Measurements from ENCODE around the gene ZYG11B.
"Not testable (repeated sequence)": the region's sequence is repeated elsewhere in the genome, so short reads cannot be mapped to it uniquely, and the experiment has no call there.

DNA sequence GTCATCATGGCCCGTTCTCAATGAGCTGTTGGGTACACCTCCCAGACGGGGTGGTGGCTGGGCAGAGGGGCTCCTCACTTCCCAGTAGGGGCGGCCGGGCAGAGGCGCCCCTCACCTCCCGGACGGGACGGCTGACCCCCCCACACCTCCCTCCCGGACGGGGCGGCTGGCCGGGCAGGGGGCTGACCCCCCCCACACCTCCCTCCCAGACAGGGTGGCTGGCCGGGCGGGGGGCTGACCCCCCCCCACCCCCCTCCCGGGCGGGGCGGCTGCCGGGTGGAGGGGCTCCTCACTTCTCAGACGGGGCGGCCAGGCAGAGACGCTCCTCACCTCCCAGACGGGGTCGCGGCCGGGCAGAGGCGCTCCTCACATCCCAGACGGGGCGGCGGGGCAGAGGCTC, 143.5 kb downstream of the ZYG11B start:
- TF ChIP-seq, protein P1, sequence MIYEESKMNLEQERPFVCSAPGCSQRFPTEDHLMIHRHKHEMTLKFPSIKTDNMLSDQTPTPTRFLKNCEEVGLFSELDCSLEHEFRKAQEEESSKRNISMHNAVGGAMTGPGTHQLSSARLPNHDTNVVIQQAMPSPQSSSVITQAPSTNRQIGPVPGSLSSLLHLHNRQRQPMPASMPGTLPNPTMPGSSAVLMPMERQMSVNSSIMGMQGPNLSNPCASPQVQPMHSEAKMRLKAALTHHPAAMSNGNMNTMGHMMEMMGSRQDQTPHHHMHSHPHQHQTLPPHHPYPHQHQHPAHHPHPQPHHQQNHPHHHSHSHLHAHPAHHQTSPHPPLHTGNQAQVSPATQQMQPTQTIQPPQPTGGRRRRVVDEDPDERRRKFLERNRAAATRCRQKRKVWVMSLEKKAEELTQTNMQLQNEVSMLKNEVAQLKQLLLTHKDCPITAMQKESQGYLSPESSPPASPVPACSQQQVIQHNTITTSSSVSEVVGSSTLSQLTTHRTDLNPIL (CRISPR knock-in tag; IDR thresholded peaks at IDR 0.05; ENCODE audit: low read depth), result not testable (repeated sequence)
- TF ChIP-seq ISL1 (CRISPR knock-in tag; IDR thresholded peaks at IDR 0.05); OSR1 (CRISPR knock-in tag; IDR thresholded peaks at IDR 0.05); ARNTL (CRISPR knock-in tag; IDR thresholded peaks at IDR 0.05; ENCODE audit: borderline replicate concordance, low read depth); ZFP3 (CRISPR knock-in tag; IDR thresholded peaks at IDR 0.05); TOX (CRISPR knock-in tag; IDR thresholded peaks at IDR 0.05; ENCODE audit: borderline replicate concordance); TCF4 (CRISPR knock-in tag; IDR thresholded peaks at IDR 0.05; ENCODE audit: borderline replicate concordance): not testable (repeated sequence)
- TF ChIP-seq, protein P2, sequence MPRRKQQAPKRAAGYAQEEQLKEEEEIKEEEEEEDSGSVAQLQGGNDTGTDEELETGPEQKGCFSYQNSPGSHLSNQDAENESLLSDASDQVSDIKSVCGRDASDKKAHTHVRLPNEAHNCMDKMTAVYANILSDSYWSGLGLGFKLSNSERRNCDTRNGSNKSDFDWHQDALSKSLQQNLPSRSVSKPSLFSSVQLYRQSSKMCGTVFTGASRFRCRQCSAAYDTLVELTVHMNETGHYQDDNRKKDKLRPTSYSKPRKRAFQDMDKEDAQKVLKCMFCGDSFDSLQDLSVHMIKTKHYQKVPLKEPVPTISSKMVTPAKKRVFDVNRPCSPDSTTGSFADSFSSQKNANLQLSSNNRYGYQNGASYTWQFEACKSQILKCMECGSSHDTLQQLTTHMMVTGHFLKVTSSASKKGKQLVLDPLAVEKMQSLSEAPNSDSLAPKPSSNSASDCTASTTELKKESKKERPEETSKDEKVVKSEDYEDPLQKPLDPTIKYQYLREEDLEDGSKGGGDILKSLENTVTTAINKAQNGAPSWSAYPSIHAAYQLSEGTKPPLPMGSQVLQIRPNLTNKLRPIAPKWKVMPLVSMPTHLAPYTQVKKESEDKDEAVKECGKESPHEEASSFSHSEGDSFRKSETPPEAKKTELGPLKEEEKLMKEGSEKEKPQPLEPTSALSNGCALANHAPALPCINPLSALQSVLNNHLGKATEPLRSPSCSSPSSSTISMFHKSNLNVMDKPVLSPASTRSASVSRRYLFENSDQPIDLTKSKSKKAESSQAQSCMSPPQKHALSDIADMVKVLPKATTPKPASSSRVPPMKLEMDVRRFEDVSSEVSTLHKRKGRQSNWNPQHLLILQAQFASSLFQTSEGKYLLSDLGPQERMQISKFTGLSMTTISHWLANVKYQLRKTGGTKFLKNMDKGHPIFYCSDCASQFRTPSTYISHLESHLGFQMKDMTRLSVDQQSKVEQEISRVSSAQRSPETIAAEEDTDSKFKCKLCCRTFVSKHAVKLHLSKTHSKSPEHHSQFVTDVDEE (CRISPR knock-in tag; IDR thresholded peaks at IDR 0.05), result not testable (repeated sequence)
- TF ChIP-seq, protein P3, sequence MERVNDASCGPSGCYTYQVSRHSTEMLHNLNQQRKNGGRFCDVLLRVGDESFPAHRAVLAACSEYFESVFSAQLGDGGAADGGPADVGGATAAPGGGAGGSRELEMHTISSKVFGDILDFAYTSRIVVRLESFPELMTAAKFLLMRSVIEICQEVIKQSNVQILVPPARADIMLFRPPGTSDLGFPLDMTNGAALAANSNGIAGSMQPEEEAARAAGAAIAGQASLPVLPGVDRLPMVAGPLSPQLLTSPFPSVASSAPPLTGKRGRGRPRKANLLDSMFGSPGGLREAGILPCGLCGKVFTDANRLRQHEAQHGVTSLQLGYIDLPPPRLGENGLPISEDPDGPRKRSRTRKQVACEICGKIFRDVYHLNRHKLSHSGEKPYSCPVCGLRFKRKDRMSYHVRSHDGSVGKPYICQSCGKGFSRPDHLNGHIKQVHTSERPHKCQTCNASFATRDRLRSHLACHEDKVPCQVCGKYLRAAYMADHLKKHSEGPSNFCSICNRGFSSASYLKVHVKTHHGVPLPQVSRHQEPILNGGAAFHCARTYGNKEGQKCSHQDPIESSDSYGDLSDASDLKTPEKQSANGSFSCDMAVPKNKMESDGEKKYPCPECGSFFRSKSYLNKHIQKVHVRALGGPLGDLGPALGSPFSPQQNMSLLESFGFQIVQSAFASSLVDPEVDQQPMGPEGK (CRISPR knock-in tag; IDR thresholded peaks at IDR 0.05; ENCODE audit: borderline replicate concordance), result not testable (repeated sequence)
